Epithelial cell of esophagus (primary cell): ENCODE measurements around the gene PTPN18.

ENCODE experiments used
- DNase-seq: peaks from one replicate; pipeline ENCODE4 v3.0.0; 2010; ENCODE audit warnings: low read depth
- H3K4me3 ChIP-seq: 2 replicates; pipeline ENCODE4 v1.5.1; 2011; ENCODE audit warnings: mild to moderate bottlenecking, low read length, control low read depth
- TF ChIP-seq, protein P1 (sequence below): IDR thresholded peaks from 2 replicates; pipeline ENCODE4 v1.5.1; 2011; ENCODE audit warnings: low read depth, mild to moderate bottlenecking, low read length, control low read depth, inconsistent platforms; ENCODE audit not compliant: insufficient read depth; ENCODE audit errors: missing control alignments

The PTPN18 gene, protein sequence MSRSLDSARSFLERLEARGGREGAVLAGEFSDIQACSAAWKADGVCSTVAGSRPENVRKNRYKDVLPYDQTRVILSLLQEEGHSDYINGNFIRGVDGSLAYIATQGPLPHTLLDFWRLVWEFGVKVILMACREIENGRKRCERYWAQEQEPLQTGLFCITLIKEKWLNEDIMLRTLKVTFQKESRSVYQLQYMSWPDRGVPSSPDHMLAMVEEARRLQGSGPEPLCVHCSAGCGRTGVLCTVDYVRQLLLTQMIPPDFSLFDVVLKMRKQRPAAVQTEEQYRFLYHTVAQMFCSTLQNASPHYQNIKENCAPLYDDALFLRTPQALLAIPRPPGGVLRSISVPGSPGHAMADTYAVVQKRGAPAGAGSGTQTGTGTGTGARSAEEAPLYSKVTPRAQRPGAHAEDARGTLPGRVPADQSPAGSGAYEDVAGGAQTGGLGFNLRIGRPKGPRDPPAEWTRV

DNA sequence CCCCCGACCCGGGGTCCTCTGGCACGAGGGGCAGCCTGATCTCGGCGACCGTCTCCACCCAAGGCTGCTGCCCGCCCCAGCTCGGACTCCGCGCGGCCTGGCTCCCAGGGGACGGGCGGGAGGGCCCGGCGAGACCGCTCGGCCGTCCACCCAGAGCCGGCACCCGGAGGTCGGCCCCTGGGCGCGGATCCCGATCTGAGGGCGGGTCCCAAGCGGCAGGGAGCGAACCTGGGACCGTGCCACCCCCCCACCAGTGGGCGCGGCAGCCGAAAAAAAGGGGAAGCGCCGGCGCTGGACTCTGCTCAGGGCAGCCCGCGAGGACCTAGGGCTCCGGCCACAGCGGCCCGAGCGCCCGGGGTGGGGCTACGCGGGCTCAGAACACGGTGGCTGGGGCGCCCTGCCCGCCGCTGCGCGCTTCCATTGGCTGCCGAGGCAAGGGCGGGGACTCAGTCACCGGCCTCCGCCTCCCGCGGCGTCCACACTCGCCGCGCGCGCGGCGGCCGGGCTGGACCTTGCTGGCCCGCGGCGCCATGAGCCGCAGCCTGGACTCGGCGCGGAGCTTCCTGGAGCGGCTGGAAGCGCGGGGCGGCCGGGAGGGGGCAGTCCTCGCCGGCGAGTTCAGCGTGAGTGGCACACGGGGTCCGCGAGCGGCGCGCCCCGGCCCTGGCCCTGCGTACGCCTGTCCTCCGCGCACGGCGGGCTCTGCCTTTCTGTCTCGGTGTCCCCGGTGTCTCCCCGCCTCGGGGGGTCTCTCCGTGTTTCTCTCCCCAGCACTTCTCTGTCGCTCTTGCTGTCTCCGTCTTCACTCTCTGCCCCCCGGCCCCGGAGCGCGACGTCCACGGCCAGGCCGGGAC, at the start of gene PTPN18:
Gene PTPN18 (plus strand): TSS at position 479 of the 854 bp plus-strand sequence. CDS start 52 bp downstream, at position 531.
- TF ChIP-seq, protein P1, sequence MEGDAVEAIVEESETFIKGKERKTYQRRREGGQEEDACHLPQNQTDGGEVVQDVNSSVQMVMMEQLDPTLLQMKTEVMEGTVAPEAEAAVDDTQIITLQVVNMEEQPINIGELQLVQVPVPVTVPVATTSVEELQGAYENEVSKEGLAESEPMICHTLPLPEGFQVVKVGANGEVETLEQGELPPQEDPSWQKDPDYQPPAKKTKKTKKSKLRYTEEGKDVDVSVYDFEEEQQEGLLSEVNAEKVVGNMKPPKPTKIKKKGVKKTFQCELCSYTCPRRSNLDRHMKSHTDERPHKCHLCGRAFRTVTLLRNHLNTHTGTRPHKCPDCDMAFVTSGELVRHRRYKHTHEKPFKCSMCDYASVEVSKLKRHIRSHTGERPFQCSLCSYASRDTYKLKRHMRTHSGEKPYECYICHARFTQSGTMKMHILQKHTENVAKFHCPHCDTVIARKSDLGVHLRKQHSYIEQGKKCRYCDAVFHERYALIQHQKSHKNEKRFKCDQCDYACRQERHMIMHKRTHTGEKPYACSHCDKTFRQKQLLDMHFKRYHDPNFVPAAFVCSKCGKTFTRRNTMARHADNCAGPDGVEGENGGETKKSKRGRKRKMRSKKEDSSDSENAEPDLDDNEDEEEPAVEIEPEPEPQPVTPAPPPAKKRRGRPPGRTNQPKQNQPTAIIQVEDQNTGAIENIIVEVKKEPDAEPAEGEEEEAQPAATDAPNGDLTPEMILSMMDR = no peak
- peak within 1 kb of the TSS; percentile 65 for H3K4me3 ChIP-seq
- DNase-seq = peak; percentile 87

DNA sequence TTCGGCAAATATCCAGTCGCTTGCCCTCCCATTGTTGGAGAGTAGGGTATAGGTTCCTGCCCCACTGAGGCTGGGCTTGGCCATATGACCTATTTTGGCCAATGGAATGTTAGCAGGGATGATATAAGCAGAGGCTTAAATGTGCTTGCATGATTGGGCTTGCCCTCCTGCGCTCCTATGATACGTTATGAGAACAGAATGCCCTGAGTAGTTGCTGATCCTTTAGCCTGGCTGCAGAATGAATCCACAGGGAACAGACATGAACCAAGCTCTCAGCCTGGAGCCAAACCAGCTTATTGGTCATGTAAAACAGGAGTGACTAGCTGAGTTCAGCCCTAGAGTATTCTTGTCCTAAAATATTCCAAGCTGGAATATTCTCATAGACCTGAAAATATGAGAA, 48.0 kb upstream of the PTPN18 start:
- H3K4me3 ChIP-seq = no peak overlapping the region
- DNase-seq = peak; percentile 77
- TF ChIP-seq, protein P1 = no peak

DNA sequence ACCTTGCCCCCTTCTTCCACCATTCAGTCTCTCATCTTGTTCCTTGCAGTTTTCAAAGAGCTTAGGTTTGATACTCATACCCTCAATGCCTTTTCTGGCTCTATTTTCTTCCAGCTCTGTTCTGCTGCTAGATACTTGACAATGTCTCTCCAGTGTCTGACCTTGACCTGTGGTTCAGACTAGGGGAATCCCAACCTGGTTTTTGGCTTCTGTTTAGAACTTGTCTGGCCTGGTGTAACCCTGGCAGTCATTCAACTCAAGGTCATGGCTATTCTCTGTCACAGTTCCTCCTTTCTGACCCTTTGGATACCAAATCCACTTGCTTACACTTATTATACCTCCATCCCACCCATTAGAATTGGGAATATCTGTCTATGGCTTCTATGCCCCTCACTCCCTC, 45.0 kb upstream of the PTPN18 start:
- no peak overlapping the region for H3K4me3 ChIP-seq
- DNase-seq = no peak
- TF ChIP-seq, protein P1 = no peak

DNA sequence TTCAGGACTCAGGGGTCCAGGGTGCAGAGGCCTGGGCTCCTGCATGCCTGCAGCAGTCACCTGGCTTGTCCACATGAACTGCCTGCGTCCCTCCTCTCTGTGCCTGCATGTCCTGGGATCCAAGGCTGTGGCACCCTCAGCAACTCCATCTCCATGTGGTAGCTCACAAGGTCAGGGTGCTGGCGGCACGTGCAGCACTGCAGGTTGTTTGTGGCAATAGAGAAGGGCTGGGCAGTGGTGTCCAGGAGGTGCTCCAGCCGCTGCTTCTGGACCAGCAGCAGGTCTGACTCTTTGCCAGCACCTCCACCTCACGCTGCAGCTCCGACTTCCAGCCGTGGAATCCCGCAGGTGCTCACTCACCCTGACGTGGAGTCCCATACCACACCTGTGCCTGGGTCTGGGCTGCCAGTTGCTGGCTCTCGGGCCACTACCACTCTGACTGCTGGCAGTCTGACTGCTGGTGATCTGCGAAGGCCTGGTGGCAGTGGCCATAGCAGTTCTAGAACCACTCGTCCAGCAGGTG, 42.0 kb upstream of the PTPN18 start:
- H3K4me3 ChIP-seq = no peak overlapping the region
- DNase-seq = no peak
- TF ChIP-seq, protein P1 = no peak

DNA sequence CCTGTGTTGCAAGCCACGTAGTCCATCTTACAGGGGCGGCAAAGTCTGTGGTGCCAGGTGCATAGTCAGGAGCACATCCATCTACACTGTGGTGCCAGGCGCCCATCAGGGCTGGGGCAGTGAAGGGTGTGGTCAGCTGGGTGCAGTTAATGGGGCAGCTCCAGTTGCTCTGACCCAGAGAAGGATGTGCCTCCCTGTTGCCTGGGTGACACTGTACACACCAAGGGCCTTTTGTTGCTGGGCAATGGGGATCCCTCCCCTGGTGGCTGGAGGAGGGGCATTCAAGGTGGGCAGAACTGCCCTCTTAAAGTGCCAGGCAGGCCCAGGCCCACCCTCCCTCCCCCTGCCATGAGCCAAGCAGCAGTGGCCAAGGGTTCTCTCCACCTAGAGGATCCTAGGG, 41.5 kb upstream of the PTPN18 start:
- TF ChIP-seq, protein P1 = no peak
- no peak for DNase-seq
- no peak overlapping the region for H3K4me3 ChIP-seq

DNA sequence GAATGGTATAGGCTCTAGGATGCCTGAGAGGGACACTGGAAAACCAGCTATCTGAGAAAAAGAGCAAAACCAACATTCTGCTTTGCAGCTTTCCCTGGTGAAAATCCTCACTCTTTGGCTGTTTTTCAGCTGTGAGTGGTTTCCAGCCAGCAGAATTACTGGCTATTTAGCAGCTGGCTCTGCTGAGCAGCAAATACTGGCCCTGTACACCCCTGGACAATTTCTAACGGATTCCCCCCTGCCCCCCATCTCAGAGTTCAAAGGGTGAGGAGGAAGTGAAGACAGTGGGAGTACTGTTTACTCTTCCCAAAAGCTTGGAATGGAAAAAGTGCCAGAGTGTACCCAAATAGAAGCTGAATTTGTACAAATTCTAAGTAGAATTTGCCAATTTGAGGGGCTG, 39.3 kb upstream of the PTPN18 start:
- H3K4me3 ChIP-seq = no peak overlapping the region
- no peak for DNase-seq
- TF ChIP-seq, protein P1 = no peak
